Endometrial microvascular endothelial cells (primary cell): Measurements from ENCODE around the gene EXTL2. TPM values are rescaled to one million over a fixed set of nuclear protein-coding genes. Genes with fewer than 3 reads are reported as not detected.
"Not testable (repeated sequence)": the region's sequence is repeated elsewhere in the genome, so short reads cannot be mapped to it uniquely, and the experiment has no call there.

ENCODE experiments used
- in situ Hi-C: cut with HindIII; loops from 2 replicates; pipeline ENCODE4 v1.10.0; 2017; ENCODE audit warnings: low sequenced_read_pairs, low pct_unique_long_range_greater_than_20kb; ENCODE audit errors: inconsistent ontology term
- total RNA-seq: library from RNA; depleted of rRNA; stranded (reverse); fragments of >200 nt; gene quantifications from one replicate; pipeline ENCODE4 v1.2.3, GENCODE V29; 2015; ENCODE audit errors: inconsistent ontology term

The EXTL2 gene
- total RNA-seq, 1 donor from 2014 or later: 23.4 TPM

GRCh38 chr1:100868364-100868995 is 26.2 kb downstream of the EXTL2 start:
- in situ Hi-C loops: loop anchor here (25.0 kb wide), 1 partner anchor 406 kb away; no protein-coding TSS in a partner anchor

- in situ Hi-C loops: loop anchor here (25.0 kb wide), 1 partner anchor 405 kb away; no protein-coding TSS in a partner anchor
Observed at GRCh38 chr1:100866901-100867206, 27.8 kb downstream of the EXTL2 start.

- in situ Hi-C loops: loop anchor here (25.0 kb wide), 1 partner anchor 404 kb away; no protein-coding TSS in a partner anchor
Observed at GRCh38 chr1:100866041-100866900, 28.4 kb downstream of the EXTL2 start.

DNA sequence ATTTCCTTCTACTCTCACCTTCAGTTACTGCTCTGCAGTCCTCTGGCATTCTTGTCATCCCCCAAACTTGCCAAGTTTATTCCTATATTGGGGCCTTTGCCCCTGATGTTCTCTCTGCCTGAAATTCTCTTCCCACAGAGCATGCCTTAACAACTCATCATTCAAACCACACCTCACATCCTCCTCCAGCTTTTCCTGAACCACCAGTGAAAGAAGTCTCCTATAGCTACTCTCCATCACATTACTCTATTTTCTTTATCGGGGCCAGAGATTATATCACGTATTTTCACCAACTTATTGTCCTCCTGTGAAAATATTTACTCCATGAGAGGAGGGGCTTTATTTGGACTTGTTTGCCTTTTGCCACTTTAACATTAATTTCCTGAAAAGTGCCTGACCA is 32.1 kb downstream of the EXTL2 start:
- in situ Hi-C loops: loop anchor here (25.0 kb wide), 1 partner anchor 400 kb away; no protein-coding TSS in a partner anchor

- in situ Hi-C loops: loop anchor here (25.0 kb wide), 1 partner anchor 399 kb away; no protein-coding TSS in a partner anchor
Observed at GRCh38 chr1:100861379-100861778, 33.3 kb downstream of the EXTL2 start.

DNA sequence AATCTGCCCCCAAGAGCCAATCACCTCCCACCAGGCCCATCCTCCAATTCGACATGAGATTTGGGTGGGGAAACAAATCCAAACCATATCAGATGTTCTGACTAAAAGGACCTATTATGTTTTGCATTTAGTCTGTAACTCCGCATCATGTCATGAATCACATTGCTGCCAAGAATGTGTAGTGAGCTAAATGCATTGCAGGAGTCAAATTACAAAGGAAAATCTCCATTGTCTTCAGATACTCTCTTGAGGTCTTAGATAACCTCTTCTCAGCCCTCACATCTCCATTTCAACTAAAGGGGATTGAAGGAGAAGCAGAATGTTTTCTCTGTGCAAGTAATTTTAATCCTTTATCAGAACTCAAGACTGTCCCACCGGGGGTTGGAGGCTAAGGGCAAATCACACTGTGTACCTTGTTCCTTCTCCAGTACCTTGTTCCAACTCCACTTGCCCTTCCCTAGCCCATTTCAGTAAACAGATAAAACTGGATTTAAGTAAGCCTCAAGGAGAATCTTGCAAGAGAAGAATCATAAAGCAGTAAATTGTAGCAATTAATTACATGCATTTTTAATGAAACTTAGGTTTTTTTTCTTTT is 34.1 kb downstream of the EXTL2 start:
- in situ Hi-C loops: loop anchor here (25.0 kb wide), 1 partner anchor 398 kb away; no protein-coding TSS in a partner anchor

DNA sequence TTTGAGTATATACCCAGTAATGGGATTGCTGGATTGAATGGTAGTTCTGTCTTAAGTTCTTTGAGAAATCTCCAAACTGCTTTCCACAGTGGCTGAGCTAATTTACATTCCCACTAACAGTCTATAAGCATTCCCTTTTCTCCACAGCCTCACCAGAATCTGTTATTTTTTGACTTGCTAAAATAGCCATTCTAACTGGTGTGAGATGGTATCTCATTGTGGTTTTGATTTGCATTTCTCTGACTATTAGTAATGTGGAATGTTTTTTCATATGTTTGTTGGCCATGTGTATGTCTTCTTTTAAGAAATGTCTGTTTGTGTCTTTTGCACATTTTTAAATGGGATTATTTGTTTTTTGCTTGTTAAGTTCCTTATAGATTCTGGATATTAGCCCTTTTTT is 39.5 kb downstream of the EXTL2 start:
- in situ Hi-C loops: loop anchor here (25.0 kb wide), 1 partner anchor 393 kb away; no protein-coding TSS in a partner anchor

- in situ Hi-C loops: loop anchor here (25.0 kb wide), 1 partner anchor 391 kb away; no protein-coding TSS in a partner anchor
Observed at GRCh38 chr1:100852976-100853375, 41.7 kb downstream of the EXTL2 start.

DNA sequence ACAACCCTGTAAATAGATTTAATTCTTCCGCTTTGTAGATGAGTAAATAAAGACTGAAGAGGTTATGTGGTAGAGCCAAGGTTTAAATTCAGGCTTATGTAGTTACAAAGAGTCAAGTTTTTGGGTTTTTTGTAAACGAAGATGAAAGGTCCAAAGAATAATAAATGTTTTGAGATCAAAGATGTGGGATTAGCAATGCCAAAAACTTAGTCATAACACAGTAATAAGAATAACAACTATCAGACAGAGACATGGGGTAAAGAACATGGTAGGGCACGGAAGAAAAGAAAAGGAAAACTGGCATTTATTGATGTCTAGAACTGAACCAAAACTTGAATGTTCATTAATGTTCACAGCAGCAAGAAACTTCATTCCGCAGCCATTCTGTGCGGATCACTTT is 42.9 kb downstream of the EXTL2 start:
- in situ Hi-C loops: loop anchor here (25.0 kb wide), 1 partner anchor 389 kb away; no protein-coding TSS in a partner anchor

DNA sequence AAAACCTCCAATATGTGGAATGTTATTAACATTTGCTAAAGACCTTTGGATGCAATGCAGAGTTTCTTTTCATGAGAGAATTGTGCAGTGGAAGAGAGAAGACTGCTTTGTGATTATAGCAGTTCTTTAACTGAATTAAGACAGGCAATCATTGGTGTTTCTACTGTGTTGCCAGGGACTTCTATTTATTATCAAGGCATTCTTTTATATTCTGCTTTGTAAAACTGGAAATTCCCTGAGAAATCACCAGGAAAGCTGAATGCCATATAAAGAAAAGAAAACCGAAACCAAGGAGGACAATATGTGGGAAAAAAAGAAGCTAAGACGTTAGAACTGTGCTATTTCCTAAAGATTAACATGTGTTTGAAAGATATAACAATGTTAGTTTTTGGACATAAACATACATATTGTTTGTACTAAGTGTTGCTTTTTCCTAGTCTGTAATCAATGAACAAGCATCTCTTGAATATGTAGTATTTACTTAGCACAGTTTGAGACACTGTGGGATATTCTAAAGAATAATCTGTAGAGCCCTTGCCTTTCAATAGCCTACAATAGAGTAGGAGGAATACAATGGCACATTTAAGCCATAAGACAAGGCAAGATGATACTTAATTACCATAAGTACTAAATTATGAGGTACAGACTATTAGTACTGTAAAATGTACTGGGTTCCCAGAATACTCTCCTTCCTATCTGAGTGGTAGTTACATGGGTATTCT is 47.1 kb downstream of the EXTL2 start:
- in situ Hi-C loops: no loop called here

GRCh38 chr1:100843160-100843559 is 51.5 kb downstream of the EXTL2 start:
- in situ Hi-C loops: not testable (repeated sequence)

DNA sequence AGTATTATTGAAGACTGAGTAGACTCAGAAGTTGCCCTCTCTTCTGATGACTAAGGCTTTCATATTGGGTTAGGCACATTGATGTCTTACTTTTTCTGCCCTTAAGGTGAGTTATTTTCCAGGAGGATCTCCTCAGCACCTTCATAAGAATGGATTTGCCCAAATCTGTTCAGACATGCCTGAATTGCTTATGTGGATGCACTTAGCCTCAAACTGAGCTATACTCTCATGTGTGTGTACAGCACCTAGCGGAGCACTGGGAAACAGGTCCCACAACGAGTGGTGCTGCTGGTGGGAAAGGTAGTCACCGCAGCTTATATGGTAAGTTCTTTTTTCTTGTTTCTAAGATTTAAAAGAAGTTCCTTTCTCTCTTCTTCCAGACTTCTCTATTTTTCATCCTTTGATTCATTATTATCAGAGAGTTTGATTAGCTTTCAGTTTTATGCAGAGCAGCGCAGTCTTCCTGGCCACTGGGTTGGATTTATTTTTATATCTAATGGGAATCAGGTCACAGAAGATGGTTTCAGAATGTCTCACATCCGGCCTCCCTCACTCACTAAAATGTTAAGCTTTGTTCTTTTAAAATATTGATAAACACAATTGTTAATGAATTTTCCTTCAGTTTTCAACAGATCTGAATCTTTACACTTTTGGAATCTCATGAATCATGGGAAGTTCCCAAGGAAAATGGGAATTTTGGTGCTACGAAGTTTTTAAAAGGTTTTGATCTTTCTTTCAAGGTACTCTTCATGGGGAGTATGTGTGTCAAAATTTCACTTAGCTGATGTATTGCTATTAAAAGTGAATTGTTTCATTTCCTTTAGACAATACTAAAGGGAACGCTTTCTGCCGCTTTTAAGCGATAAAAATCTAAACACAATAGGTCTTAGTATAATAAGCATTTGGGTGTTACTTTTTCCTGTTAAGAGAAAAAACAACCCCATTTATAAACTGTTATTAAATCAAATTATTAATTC is 58.5 kb downstream of the EXTL2 start:
- in situ Hi-C loops: no loop called here

GRCh38 chr1:100834777-100835660 is 59.6 kb downstream of the EXTL2 start:
- in situ Hi-C loops: no loop called here

DNA sequence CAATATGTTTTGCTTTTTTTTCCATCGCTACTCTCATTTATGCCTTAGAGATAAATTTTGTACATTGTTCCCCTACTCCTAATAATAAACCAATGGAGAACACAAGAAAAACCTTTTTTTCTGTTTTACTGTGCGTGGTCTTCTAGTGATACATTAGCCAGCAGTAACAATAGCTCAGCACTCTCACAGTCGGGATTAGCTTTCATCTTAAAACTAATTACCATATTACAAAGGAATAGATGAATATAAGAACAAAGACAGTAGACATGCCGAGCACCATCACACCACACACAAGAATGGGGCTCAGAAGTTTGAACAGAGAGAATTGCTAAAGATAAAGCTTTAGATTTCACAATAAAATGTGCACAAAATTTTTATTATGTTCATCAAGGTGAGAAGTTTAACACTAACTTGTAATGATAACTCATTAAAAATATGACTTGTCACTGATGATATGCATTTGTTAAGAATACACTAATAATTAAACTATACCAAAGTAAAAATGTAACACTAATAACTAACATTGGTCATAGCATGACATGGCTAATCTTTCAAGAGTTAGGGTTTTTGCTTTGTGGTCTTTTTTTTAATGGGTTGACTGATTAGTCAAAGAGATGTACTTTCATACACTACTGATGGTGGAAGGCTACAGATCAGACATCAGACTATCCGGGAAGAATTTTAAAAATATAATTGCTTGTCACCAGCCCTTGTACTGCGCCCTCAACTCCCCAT is 61.8 kb downstream of the EXTL2 start:
- in situ Hi-C loops: no loop called here

DNA sequence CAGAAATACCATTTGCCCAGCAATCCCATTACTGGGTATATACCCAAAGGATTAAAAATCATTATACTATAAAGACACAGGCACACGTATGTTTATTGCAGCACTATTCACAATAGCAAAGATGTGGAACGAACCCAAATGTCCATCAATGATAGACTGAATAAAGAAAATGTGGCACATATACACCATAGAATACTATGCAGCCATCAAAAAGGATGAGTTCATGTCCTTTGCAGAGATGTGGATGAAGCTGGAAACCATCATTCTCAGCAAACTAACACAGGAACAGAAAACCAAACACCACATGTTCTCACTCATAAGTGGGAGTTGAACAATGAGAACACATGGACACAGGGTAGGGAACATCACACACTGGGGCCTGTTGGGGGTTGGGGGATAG is 69.0 kb downstream of the EXTL2 start:
- in situ Hi-C loops: not testable (repeated sequence)
